ENCODE results near the gene UBE2J1.
A peak's percentile ranks its signal among the peaks of the same experiment; 100 is the strongest.

The UBE2J1 gene

GRCh38 chr6:89286516-89286915, 66.0 kb downstream of the UBE2J1 start:
- TF ChIP-seq RBAK (tag by site-specific recombination; IDR thresholded peaks at IDR 0.05), result no peak
- TF ChIP-seq EGR2 (tag by site-specific recombination; IDR thresholded peaks at IDR 0.05; ENCODE audit: low read depth), result peak; percentile 88
- peak; percentile 86 for TF ChIP-seq ZFHX2 (tag by site-specific recombination; conservative IDR thresholded peaks at IDR 0.05)
- CTCF ChIA-PET, result interaction anchor here (1.0 to 1.2 kb wide), 2 partner anchors 8 to 13 kb away, joined by 4 to 5 read pairs; no protein-coding TSS in a partner anchor

GRCh38 chr6:89284963-89285735, 67.4 kb downstream of the UBE2J1 start:
- TF ChIP-seq ZNF121 (tag by site-specific recombination; IDR thresholded peaks at IDR 0.05), result no peak
- no peak for TF ChIP-seq ZNF138 (tag by site-specific recombination; IDR thresholded peaks at IDR 0.05; ENCODE audit: borderline replicate concordance)
- no peak for TF ChIP-seq ZBTB49 (tag by site-specific recombination; IDR thresholded peaks at IDR 0.05; ENCODE audit: low read depth)
- TF ChIP-seq MZF1 (tag by site-specific recombination; IDR thresholded peaks at IDR 0.05; ENCODE audit: borderline replicate concordance), result no peak
- TF ChIP-seq ZBTB6 (tag by site-specific recombination; IDR thresholded peaks at IDR 0.05), result no peak
- no peak for TF ChIP-seq KLF8 (tag by site-specific recombination; IDR thresholded peaks at IDR 0.05)
- TF ChIP-seq ZNF692 (tag by site-specific recombination; IDR thresholded peaks at IDR 0.05), result no peak
- TF ChIP-seq ZNF169 (tag by site-specific recombination; IDR thresholded peaks at IDR 0.05), result no peak
- TF ChIP-seq ZNF626 (tag by site-specific recombination; IDR thresholded peaks at IDR 0.05), result no peak
- TF ChIP-seq HOXA7 (CRISPR knock-in tag; IDR thresholded peaks at IDR 0.05; ENCODE audit: borderline replicate concordance), result no peak
- TF ChIP-seq ZNF449 (tag by site-specific recombination; IDR thresholded peaks at IDR 0.05), result no peak
- TF ChIP-seq ZNF530 (tag by site-specific recombination; IDR thresholded peaks at IDR 0.05; ENCODE audit: low read depth), result no peak
- no peak for TF ChIP-seq BCL6B (tag by site-specific recombination; IDR thresholded peaks at IDR 0.05)
- TF ChIP-seq ZNF266 (tag by site-specific recombination; IDR thresholded peaks at IDR 0.05; ENCODE audit: low read depth), result no peak
- no peak for TF ChIP-seq SALL2 (tag by site-specific recombination; IDR thresholded peaks at IDR 0.05; ENCODE audit: borderline replicate concordance)
- no peak for TF ChIP-seq ZNF335 (tag by site-specific recombination; conservative IDR thresholded peaks at IDR 0.05)
- TF ChIP-seq PRDM4 (tag by site-specific recombination; IDR thresholded peaks at IDR 0.05), result no peak
- ChIA-PET CTCF (interaction anchor here (1.2 kb wide), 1 partner anchor 20 kb away, joined by 3 read pairs; no protein-coding TSS in a partner anchor), POLR2A (interaction anchor here (0.5 kb wide), 1 partner anchor 205 kb away, joined by 6 read pairs; the partner anchor contains the start of gene PNRC1)
- no peak overlapping the region for H3K27ac ChIP-seq (ENCODE audit: extremely low read depth, low read depth, low read length)
- H3K36me3 ChIP-seq (ENCODE audit: control insufficient read depth in 2 of 2, insufficient read depth in 1 of 2, low read length in 2 of 2), result no peaks in the 10 kb centered on the region
- H3K4me1 ChIP-seq (ENCODE audit: control insufficient read depth, insufficient read depth, low read length), result no peaks in the 10 kb centered on the region
- H3K9me3 ChIP-seq (ENCODE audit: control insufficient read depth, insufficient read depth, low read depth, low read length), result no peaks in the 10 kb centered on the region
- H3K4me3 ChIP-seq (ENCODE audit: low read depth, low read length), result no peak overlapping the region

More at GRCh38 chr6:89286516-89286915, 66.0 kb downstream of the UBE2J1 start:
- Histone ChIP-seq H3K27ac (ENCODE audit: extremely low read depth, low read depth, low read length) (no peak overlapping the region), H3K36me3 (ENCODE audit: control insufficient read depth in 2 of 2, insufficient read depth in 1 of 2, low read length in 2 of 2) (no peaks in the 10 kb centered on the region), H3K9me3 (ENCODE audit: control insufficient read depth, insufficient read depth, low read depth, low read length) (no peaks in the 10 kb centered on the region), H3K4me1 (ENCODE audit: control insufficient read depth, insufficient read depth, low read length) (no peaks in the 10 kb centered on the region), H3K4me3 (ENCODE audit: low read depth, low read length) (no peak overlapping the region)
- POLR2A ChIA-PET, result interaction anchor here (0.6 kb wide), 1 partner anchor 11 kb away, joined by 4 read pairs; no protein-coding TSS in a partner anchor

Data from HEK293 (cell line).